PC-9 (cell line): ENCODE results near the gene ATP11B. TPM values are rescaled to one million over a fixed set of nuclear protein-coding genes. Genes with fewer than 3 reads are reported as not detected.
"Not testable (repeated sequence)": the region's sequence is repeated elsewhere in the genome, so short reads cannot be mapped to it uniquely, and the experiment has no call there.

ENCODE experiments used
- BruUV-seq: library from RNA; stranded (reverse); fragments of 400-500 nt; replicated peaks from 2 replicates; lab custom pipeline; 2021; lab: Mats Ljungman, UMichigan
- CTCF ChIA-PET: fragments of 300-600 bp; sonication (Branson Sonifier 250); formaldehyde crosslinking; loops from one replicate; lab custom pipeline; 2022; ENCODE audit warnings: antibody characterized with exemption; lab: Charles Lee
- POLR2A ChIA-PET: fragments of 300-600 bp; sonication (Branson Sonifier 250); formaldehyde crosslinking; loops from one replicate; lab custom pipeline; 2022; ENCODE audit warnings: antibody characterized with exemption; ENCODE audit not compliant: unreplicated experiment; lab: Charles Lee
- DNase-seq, 2 experiments: peaks; one replicate each; pipeline versions ENCODE4 v3.0.0 to v3.0.0-alpha.2; 2015 to 2022; ENCODE audit warnings: mixed read lengths in 1 of 2
- H2AFZ ChIP-seq: fragments of 200-600 bp; sonication (generic); 2 replicates; pipeline ENCODE4 v1.8.1; 2017; ENCODE audit warnings: antibody characterized with exemption
- H3F3A ChIP-seq: fragments of 200-600 bp; sonication (generic); 2 replicates; pipeline ENCODE4 v1.8.1; 2017; ENCODE audit warnings: antibody characterized with exemption, mild to moderate bottlenecking, low read depth; ENCODE audit not compliant: insufficient read depth
- H3K27ac ChIP-seq: fragments of 200-600 bp; sonication (generic); 2 replicates; pipeline ENCODE4 v1.6.1; 2016; ENCODE audit warnings: mixed run types
- H3K27me3 ChIP-seq: fragments of 200-600 bp; sonication (generic); 2 replicates; pipeline ENCODE4 v1.6.1; 2016; ENCODE audit warnings: low read depth, mixed run types; ENCODE audit not compliant: insufficient read depth
- H3K36me3 ChIP-seq: fragments of 200-600 bp; sonication (generic); 2 replicates; pipeline ENCODE4 v1.6.1; 2016; ENCODE audit warnings: low read depth, mixed run types
- H3K4me1 ChIP-seq: fragments of 200-600 bp; sonication (generic); replicated peaks from 2 replicates; pipeline ENCODE4 v1.6.1; 2016; ENCODE audit warnings: mixed run types; ENCODE audit not compliant: insufficient read depth
- H3K4me2 ChIP-seq: fragments of 200-600 bp; sonication (generic); 2 replicates; pipeline ENCODE4 v1.6.1; 2017; ENCODE audit warnings: mixed run types
- H3K4me3 ChIP-seq: fragments of 200-600 bp; sonication (generic); 2 replicates; pipeline ENCODE4 v1.6.1; 2016; ENCODE audit warnings: mixed run types
- H3K79me2 ChIP-seq: fragments of 200-600 bp; sonication (generic); 2 replicates; pipeline ENCODE4 v1.6.1; 2017; ENCODE audit warnings: low read depth, mixed run types
- H3K9me2 ChIP-seq: fragments of 200-600 bp; sonication (generic); 2 replicates; pipeline ENCODE4 v1.8.1; 2017; ENCODE audit warnings: mild to moderate bottlenecking; ENCODE audit not compliant: insufficient read depth
- H3K9me3 ChIP-seq: fragments of 200-600 bp; sonication (generic); 2 replicates; pipeline ENCODE4 v1.8.1; 2016; ENCODE audit warnings: low read depth; ENCODE audit not compliant: insufficient read depth
- H4K20me1 ChIP-seq: fragments of 200-600 bp; sonication (generic); 2 replicates; pipeline ENCODE4 v1.8.1; 2017; ENCODE audit not compliant: insufficient read depth
- EZH2 ChIP-seq: fragments of 200-600 bp; sonication (generic); IDR thresholded peaks from 2 replicates; pipeline ENCODE4 v1.8.0; 2017; ENCODE audit warnings: antibody characterized with exemption, low read depth
- intact Hi-C: fragments of 100-400 bp; cut with micrococcal nuclease; formaldehyde crosslinking; loops from one replicate; pipeline ENCODE4 v1.10.0; 2022; ENCODE audit not compliant: unreplicated experiment
- total RNA-seq: library from RNA; stranded (reverse); gene quantifications from 2 replicates; pipeline ENCODE4 v1.2.3, GENCODE V29; 2021
- TF ChIP-seq, protein P1 (sequence below): fragments of 200-600 bp; sonication (generic); conservative IDR thresholded peaks from 2 replicates; pipeline ENCODE4 v1.6.1; 2017; ENCODE audit warnings: mixed run types, antibody characterized with exemption, mild to moderate bottlenecking, moderate library complexity

The ATP11B gene
- total RNA-seq, 1 experiment from 2014 or later: 66.5 TPM

DNA sequence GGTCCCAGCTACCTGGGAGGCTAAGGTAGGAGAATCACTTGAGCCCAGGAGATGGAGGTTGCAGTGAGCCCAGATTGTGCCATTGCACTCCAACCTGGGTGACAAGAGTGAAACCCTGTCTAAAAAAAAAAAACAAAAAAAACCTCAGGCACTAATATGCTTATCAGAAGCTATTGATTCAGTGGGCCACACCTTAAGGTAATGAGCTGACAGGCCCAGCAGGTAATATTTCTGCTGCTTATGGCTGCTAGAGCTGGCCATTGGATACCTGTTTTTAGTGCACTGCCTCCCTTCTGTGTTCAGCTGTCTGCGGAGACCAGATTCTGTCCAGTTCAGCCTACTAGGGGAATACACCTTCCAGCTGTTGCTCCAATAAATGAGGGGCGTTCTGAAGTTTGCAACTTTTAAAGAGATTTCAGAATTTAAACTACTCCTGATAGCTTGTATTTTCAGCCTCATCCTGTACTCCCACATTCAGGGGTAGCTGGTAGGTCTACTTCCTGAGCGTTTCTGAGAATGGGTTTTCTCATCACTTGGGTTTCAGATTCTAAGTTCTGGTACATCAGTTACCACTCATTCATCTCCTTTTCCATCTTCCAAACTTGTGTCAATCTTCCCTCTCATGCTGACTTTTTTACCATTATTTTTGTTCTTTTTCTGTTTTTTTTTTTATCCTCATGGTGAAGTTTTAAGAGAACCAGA, 69.0 kb downstream of the ATP11B start:
- BruUV-seq: no TSS peak

DNA sequence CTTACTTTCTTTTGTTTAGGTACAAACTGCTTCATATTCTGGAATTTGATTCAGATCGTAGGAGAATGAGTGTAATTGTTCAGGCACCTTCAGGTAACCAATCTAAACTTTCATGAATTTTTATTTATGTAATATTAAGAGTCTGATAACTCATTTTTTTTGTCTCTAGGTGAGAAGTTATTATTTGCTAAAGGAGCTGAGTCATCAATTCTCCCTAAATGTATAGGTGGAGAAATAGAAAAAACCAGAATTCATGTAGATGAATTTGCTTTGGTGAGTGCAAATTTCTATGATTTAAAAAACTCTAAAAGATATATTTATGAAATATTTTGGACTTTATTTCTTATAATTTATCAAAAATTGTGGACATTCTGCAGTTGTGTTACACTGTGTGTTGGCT, 75.8 kb downstream of the ATP11B start:
- no peak for DNase-seq
- no TSS peak for BruUV-seq
- Histone ChIP-seq H3K27me3 (no peaks in the 10 kb centered on the region), H4K20me1 (no peaks in the 10 kb centered on the region; the same call in 1 of the 2 replicates), H3K4me2 (no peak overlapping the region), H3K36me3 (peaks cover 35% of the 10 kb centered on the region), H3K27ac (no peak overlapping the region), H3K79me2 (no peaks in the 10 kb centered on the region), H3K4me3 (no peak overlapping the region), H3F3A (no peaks in the 10 kb centered on the region), H2AFZ (no peak overlapping the region), H3K4me1 (no peaks in the 10 kb centered on the region), H3K9me3 (no peaks in the 10 kb centered on the region), H3K9me2 (no peaks in the 10 kb centered on the region)
- TF ChIP-seq EZH2: no peak
- TF ChIP-seq, protein P1, sequence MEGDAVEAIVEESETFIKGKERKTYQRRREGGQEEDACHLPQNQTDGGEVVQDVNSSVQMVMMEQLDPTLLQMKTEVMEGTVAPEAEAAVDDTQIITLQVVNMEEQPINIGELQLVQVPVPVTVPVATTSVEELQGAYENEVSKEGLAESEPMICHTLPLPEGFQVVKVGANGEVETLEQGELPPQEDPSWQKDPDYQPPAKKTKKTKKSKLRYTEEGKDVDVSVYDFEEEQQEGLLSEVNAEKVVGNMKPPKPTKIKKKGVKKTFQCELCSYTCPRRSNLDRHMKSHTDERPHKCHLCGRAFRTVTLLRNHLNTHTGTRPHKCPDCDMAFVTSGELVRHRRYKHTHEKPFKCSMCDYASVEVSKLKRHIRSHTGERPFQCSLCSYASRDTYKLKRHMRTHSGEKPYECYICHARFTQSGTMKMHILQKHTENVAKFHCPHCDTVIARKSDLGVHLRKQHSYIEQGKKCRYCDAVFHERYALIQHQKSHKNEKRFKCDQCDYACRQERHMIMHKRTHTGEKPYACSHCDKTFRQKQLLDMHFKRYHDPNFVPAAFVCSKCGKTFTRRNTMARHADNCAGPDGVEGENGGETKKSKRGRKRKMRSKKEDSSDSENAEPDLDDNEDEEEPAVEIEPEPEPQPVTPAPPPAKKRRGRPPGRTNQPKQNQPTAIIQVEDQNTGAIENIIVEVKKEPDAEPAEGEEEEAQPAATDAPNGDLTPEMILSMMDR: no peak
- CTCF ChIA-PET: no interaction called here
- intact Hi-C loops: no loop called here
- POLR2A ChIA-PET: no interaction called here

More for the DNA sequence above, 69.0 kb downstream of the ATP11B start:
- no peaks in the 10 kb centered on the region for H3K27me3 ChIP-seq
- no peaks in the 10 kb centered on the region for H3K4me1 ChIP-seq
- no peaks in the 10 kb centered on the region for H4K20me1 ChIP-seq
- no peak for TF ChIP-seq EZH2
- TF ChIP-seq, protein P1: no peak
- no peak overlapping the region for H3K4me3 ChIP-seq
- H3K4me2 ChIP-seq: no peak overlapping the region
- H3K27ac ChIP-seq: no peak overlapping the region
- H3K9me3 ChIP-seq: no peaks in the 10 kb centered on the region
- CTCF ChIA-PET: no interaction called here
- H3K79me2 ChIP-seq: no peaks in the 10 kb centered on the region
- POLR2A ChIA-PET: interaction anchor here (0.6 kb wide), 1 partner anchor 155 kb away, joined by 7 read pairs; no protein-coding TSS in a partner anchor
- H2AFZ ChIP-seq: no peak overlapping the region
- no peaks in the 10 kb centered on the region for H3K9me2 ChIP-seq
- H3F3A ChIP-seq: no peaks in the 10 kb centered on the region
- peaks cover 5% of the 10 kb centered on the region; the same call in 1 of the 2 replicates for H3K36me3 ChIP-seq
- intact Hi-C loops: no loop called here
- no peak for DNase-seq

DNA sequence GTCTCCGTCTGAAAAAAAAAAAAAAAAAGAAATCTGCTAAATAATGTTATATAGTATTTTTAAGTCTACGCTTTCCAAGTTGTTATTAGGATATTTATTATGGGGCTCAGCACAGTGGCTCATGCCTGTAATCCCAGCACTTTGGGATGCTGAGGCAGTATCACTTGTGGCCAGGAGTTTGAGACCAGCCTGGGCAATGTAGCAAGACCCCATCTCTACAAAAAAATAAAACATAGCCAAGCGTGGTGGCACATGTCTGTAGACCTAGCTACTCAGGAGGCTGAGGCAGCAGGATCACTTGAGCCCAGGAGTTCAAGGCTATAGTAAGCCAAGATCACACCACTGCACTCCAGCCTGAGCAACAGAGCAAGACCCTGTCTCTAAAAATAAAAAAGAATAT, 77.6 kb downstream of the ATP11B start:
- H3F3A ChIP-seq, H4K20me1 ChIP-seq, H3K27me3 ChIP-seq, H3K27ac ChIP-seq, CTCF ChIA-PET, DNase-seq, H3K4me1 ChIP-seq, H3K79me2 ChIP-seq, H2AFZ ChIP-seq, H3K9me2 ChIP-seq, H3K4me3 ChIP-seq, BruUV-seq, H3K4me2 ChIP-seq, POLR2A ChIA-PET, H3K9me3 ChIP-seq, intact Hi-C loops: not testable (repeated sequence)
- H3K36me3 ChIP-seq: peaks cover 46% of the 10 kb centered on the region
